Upper lobe of left lung (tissue), 4 donors: ENCODE measurements around the gene DNAJC18.
"Not testable (repeated sequence)": the region's sequence is repeated elsewhere in the genome, so short reads cannot be mapped to it uniquely, and the experiment has no call there.

Experiments
- CTCF ChIP-seq, 6 experiments: fragments of 450-650 bp in 4 of 6; fragments of 200-600 bp in 2 of 6; sonication (generic) in 2 of 6; IDR thresholded peaks; one replicate each; pipeline ENCODE4 v1.5.1; 2016 to 2019; ENCODE audit warnings: antibody characterized with exemption in 6 of 6
- EP300 ChIP-seq, 4 donors: sonication (generic); formaldehyde crosslinking; IDR thresholded peaks; one replicate each; pipeline ENCODE4 v1.5.1; 2017; ENCODE audit warnings: antibody characterized with exemption in 4 of 4, control low read depth in 2 of 4
- POLR2A ChIP-seq, 4 donors: fragments of 450-650 bp; IDR thresholded peaks; one replicate each; pipeline ENCODE4 v1.5.1; 2016 to 2017; ENCODE audit warnings: antibody characterized with exemption in 4 of 4, mild to moderate bottlenecking in 2 of 4
- POLR2AphosphoS5 ChIP-seq, 2 donors: sonication (generic); formaldehyde crosslinking; IDR thresholded peaks; one replicate each; pipeline ENCODE4 v1.5.1; 2017; ENCODE audit warnings: antibody characterized with exemption in 2 of 2

DNA sequence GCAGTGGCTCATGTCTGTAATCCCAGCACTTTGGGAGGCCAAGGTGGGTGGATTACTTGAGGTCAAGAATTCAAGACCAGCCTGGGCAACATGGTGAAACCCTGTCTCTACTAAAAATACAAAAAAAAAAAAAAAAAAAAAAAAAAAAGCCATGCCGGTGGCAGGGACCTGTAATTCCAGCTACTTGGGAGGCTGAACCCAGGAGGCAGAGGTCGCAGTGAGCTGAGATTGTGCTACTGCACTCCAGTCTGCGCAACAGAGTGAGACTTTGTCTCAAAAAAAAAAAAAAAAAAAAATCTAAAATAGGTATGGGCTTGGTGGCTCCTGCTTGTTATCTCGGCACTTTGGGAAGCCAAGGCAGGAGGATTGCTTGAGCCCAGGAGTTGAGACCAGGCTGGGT lies 40.4 kb upstream of the DNAJC18 start:
- not testable (repeated sequence) for TF ChIP-seq CTCF, POLR2A, POLR2AphosphoS5, EP300 (IDR thresholded peaks at IDR 0.05)
